ENCODE measurements around the gene MBNL2. TPM values are rescaled to one million over a fixed set of nuclear protein-coding genes. Genes with fewer than 3 reads are reported as not detected.

MBNL2 gene
- total RNA-seq, 3 donors from 2014 or later (not counting 1 experiment from before 2014, with no cell fraction given), result 30.9 to 38.3 (median 33.1) TPM

DNA sequence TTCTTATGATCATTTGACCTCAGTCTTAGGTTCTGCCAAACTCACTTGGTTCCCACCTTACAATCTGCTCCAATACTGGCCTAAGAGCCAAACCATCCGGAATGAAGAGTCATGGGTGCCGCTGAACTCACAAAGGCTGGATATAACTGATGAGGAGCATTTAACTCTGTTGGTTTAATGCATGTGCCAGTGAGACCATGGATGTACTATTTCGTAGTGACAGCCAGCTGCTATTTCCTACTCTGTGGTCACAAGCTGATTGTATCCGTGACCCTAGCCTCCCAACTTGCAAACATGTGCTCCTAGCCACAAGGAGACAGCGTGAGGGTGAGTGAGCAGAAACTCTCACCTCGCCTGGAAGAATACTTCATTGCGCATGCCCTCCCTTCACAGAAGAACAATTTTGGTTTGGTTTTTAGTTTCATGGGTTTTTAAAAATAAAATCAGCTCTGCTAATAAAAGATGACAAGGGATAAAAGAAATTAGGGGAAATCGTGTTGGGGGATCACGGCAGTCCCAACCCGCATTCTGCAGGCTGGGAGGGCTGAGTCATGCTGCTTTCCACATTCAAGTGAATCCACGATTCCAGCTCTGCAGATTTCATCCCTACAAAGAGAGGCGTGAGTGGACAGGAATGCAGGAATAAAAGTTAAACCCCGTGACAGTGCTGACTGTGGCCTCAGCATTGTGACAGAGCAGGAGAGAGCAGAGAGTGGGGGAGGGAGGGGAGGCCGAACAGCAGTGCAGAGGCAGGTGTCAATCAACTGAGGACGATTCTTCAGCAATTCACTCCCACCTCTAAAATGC, 145.1 kb downstream of the MBNL2 start:
- Histone ChIP-seq H3K27me3 (ENCODE audit: control insufficient read depth, insufficient read depth, low read length) (no peaks in the 10 kb centered on the region), H3K27ac (ENCODE audit: low read length) (no peak overlapping the region), H3K9me3 (ENCODE audit: control insufficient read depth, insufficient read depth, low read length) (no peaks in the 10 kb centered on the region), H3K4me3 (ENCODE audit: low read length) (no peak overlapping the region), H3K36me3 (ENCODE audit: control insufficient read depth, insufficient read depth, low read length) (peaks cover 9% of the 10 kb centered on the region), H3K4me1 (ENCODE audit: control insufficient read depth, insufficient read depth, low read length) (peaks cover 8% of the 10 kb centered on the region)
- 60% methylated on average over 11 of the region's 15 CpGs for WGBS (ENCODE audit: insufficient coverage)
- Mint-ChIP-seq H3K36me3 (peaks cover 3% of the 10 kb centered on the region), H3K27me3 (ENCODE audit: low read depth in 2 of 2) (no peaks in the 10 kb centered on the region), H3K9me3 (no peaks in the 10 kb centered on the region), H3K4me3 (peak overlapping the region; percentile 25), H3K4me1 (peaks cover 27 to 29% of the 10 kb centered on the region in 2 donors), H3K27ac (peak overlapping the region; percentile 83 to 95)
- intact Hi-C loops (cut with micrococcal nuclease), result loop anchor here (5.0 kb wide), 1 partner anchor 65 kb away; the partner anchor contains the start of gene RAP2A
- TF ChIP-seq, protein P1, sequence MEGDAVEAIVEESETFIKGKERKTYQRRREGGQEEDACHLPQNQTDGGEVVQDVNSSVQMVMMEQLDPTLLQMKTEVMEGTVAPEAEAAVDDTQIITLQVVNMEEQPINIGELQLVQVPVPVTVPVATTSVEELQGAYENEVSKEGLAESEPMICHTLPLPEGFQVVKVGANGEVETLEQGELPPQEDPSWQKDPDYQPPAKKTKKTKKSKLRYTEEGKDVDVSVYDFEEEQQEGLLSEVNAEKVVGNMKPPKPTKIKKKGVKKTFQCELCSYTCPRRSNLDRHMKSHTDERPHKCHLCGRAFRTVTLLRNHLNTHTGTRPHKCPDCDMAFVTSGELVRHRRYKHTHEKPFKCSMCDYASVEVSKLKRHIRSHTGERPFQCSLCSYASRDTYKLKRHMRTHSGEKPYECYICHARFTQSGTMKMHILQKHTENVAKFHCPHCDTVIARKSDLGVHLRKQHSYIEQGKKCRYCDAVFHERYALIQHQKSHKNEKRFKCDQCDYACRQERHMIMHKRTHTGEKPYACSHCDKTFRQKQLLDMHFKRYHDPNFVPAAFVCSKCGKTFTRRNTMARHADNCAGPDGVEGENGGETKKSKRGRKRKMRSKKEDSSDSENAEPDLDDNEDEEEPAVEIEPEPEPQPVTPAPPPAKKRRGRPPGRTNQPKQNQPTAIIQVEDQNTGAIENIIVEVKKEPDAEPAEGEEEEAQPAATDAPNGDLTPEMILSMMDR (IDR thresholded peaks at IDR 0.05), result no peak
- ATAC-seq (peak; percentile 32 to 55 (median 48)), DNase-seq (no peak)

DNA sequence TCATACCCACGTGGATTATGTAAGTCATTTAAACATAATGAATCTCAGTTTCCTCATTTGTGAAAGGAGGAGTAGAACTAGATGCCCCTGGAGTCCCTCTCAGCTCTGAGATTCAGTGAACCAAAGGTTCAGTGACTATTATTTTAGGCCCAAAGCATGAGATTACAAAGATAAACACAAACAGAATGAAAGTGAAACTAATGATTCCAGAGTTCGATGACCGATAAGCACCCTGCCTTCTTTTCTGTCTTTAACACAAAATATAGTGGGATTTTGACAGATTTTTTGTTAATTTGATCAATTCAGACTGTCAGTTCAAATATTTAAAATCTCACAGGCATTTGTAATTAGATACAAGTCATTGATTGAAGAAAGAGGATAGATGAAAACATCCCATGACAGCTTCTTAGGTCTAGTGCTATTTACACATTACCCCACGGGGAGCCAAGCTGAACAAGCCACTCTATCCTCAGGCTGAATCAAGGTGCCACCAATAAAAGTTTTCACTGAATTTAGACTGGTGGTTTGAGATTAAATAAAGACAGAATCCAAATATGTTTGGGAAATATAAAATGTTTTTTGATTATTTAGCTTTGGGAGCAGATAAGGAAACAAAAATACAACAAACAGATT, 147.2 kb downstream of the MBNL2 start:
- H3K27ac Mint-ChIP-seq, result peak overlapping the region; percentile 83 to 95
- H3K4me1 ChIP-seq (ENCODE audit: control insufficient read depth, insufficient read depth, low read length), result peaks cover 8% of the 10 kb centered on the region
- H3K36me3 Mint-ChIP-seq, result no peaks in the 10 kb centered on the region
- intact Hi-C loops (cut with micrococcal nuclease), result loop anchor here (2.0 to 5.0 kb wide), 2 partner anchors 63 to 147 kb away; partner anchors contain the start of genes MBNL2 and RAP2A
- TF ChIP-seq, protein P1 (IDR thresholded peaks at IDR 0.05), result no peak
- no peaks in the 10 kb centered on the region for H3K27me3 Mint-ChIP-seq (ENCODE audit: low read depth in 2 of 2)
- H3K27me3 ChIP-seq (ENCODE audit: control insufficient read depth, insufficient read depth, low read length), result no peaks in the 10 kb centered on the region
- H3K27ac ChIP-seq (ENCODE audit: low read length), result peak overlapping the region; percentile 66
- DNase-seq, result peak in 1 of 2 donors; percentile 43
- peak overlapping the region; percentile 40 for H3K4me3 ChIP-seq (ENCODE audit: low read length)
- no CpG with 5 or more reads among the region's 4 CpGs for WGBS (ENCODE audit: insufficient coverage)
- H3K9me3 Mint-ChIP-seq, result no peaks in the 10 kb centered on the region
- peak overlapping the region; percentile 94 for H3K4me3 Mint-ChIP-seq
- peaks cover 7% of the 10 kb centered on the region for H3K36me3 ChIP-seq (ENCODE audit: control insufficient read depth, insufficient read depth, low read length)
- H3K9me3 ChIP-seq (ENCODE audit: control insufficient read depth, insufficient read depth, low read length), result no peaks in the 10 kb centered on the region
- peaks cover 27 to 29% of the 10 kb centered on the region in 2 donors for H3K4me1 Mint-ChIP-seq
- ATAC-seq, result peak; percentile 69 to 83 (median 77)

GRCh38 chr13:97371486-97372109, 149.5 kb downstream of the MBNL2 start:
- peaks cover 11% of the 10 kb centered on the region for H3K36me3 ChIP-seq (ENCODE audit: control insufficient read depth, insufficient read depth, low read length)
- no peak overlapping the region for H3K4me3 ChIP-seq (ENCODE audit: low read length)
- H3K9me3 ChIP-seq (ENCODE audit: control insufficient read depth, insufficient read depth, low read length), result no peaks in the 10 kb centered on the region
- intact Hi-C loops (cut with micrococcal nuclease), result no loop called here
- Mint-ChIP-seq H3K36me3 (no peaks in the 10 kb centered on the region), H3K27ac (no peak overlapping the region), H3K9me3 (no peaks in the 10 kb centered on the region), H3K4me3 (no peak overlapping the region), H3K27me3 (ENCODE audit: low read depth in 2 of 2) (no peaks in the 10 kb centered on the region), H3K4me1 (peaks cover 27 to 29% of the 10 kb centered on the region in 2 donors)
- no peak overlapping the region for H3K27ac ChIP-seq (ENCODE audit: low read length)
- peaks cover 8% of the 10 kb centered on the region for H3K4me1 ChIP-seq (ENCODE audit: control insufficient read depth, insufficient read depth, low read length)
- no peaks in the 10 kb centered on the region for H3K27me3 ChIP-seq (ENCODE audit: control insufficient read depth, insufficient read depth, low read length)
- 100% methylated on average over 7 of the region's 7 CpGs for WGBS (ENCODE audit: insufficient coverage)
- no peak for DNase-seq
- TF ChIP-seq, protein P1 (IDR thresholded peaks at IDR 0.05), result no peak
- ATAC-seq, result no peak
